Chondrocyte (in vitro differentiated cells): Measurements from ENCODE around the gene PLCH2. TPM values are rescaled to one million over a fixed set of nuclear protein-coding genes. Genes with fewer than 3 reads are reported as not detected.

Experiments
- DNase-seq: peaks from one replicate; pipeline ENCODE4 v3.0.0; 2021; ENCODE audit warnings: mixed read lengths, low spot score
- H3K27ac Mint-ChIP-seq: one replicate; pipeline ENCODE4 v1.8.0; 2021; ENCODE audit warnings: mild to moderate bottlenecking, moderate library complexity, mixed read lengths; ENCODE audit not compliant: unreplicated experiment
- H3K27me3 Mint-ChIP-seq: 2 replicates; pipeline ENCODE4 v1.8.0; 2021; ENCODE audit warnings: low read depth, mixed read lengths
- H3K36me3 Mint-ChIP-seq: 2 replicates; pipeline ENCODE4 v1.8.0; 2021; ENCODE audit warnings: low read depth, mixed read lengths
- H3K4me1 Mint-ChIP-seq: 2 replicates; pipeline ENCODE4 v1.8.0; 2021; ENCODE audit warnings: low read depth, mild to moderate bottlenecking, mixed read lengths
- H3K4me3 Mint-ChIP-seq: one replicate; pipeline ENCODE4 v1.8.0; 2021; ENCODE audit warnings: mild to moderate bottlenecking, moderate library complexity, mixed read lengths; ENCODE audit not compliant: unreplicated experiment
- H3K9me3 Mint-ChIP-seq: 2 replicates; pipeline ENCODE4 v1.8.0; 2021; ENCODE audit warnings: low read depth, mixed read lengths
- total RNA-seq: library from RNA; stranded (reverse); gene quantifications from 3 replicates; pipeline ENCODE4 v1.2.1, GENCODE V29; 2021
- TF ChIP-seq, protein P1 (sequence below): fragments of 200-600 bp; sonication (generic); IDR thresholded peaks from 2 replicates; pipeline ENCODE4 v1.5.0; 2021; ENCODE audit warnings: antibody characterized with exemption, mild to moderate bottlenecking, moderate library complexity

The PLCH2 gene
- total RNA-seq, 1 donor from 2014 or later: 2.4 TPM

DNA sequence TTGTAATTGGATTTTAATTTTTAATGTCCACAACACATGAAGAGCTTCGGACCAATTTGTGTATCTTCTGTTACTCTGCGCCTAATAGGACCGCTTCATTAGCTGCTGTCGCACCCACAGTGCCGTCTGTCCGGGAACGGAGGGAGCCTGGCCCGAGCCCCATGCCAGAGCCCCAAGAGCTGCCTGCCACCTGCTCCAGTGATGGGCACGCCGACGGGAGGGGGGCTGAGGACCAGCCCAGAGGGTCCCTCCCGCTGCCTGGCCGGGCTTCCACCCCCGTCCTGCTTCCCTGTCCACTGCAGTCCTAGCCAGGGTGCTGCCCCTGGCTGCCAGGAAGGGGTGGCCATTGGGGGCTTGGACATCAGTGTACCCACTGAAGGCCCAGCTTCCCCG, 30.3 kb upstream of the PLCH2 start:
- TF ChIP-seq, protein P1, sequence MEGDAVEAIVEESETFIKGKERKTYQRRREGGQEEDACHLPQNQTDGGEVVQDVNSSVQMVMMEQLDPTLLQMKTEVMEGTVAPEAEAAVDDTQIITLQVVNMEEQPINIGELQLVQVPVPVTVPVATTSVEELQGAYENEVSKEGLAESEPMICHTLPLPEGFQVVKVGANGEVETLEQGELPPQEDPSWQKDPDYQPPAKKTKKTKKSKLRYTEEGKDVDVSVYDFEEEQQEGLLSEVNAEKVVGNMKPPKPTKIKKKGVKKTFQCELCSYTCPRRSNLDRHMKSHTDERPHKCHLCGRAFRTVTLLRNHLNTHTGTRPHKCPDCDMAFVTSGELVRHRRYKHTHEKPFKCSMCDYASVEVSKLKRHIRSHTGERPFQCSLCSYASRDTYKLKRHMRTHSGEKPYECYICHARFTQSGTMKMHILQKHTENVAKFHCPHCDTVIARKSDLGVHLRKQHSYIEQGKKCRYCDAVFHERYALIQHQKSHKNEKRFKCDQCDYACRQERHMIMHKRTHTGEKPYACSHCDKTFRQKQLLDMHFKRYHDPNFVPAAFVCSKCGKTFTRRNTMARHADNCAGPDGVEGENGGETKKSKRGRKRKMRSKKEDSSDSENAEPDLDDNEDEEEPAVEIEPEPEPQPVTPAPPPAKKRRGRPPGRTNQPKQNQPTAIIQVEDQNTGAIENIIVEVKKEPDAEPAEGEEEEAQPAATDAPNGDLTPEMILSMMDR: no peak
- Mint-ChIP-seq H3K4me1 (peaks cover 35% of the 10 kb centered on the region), H3K4me3 (no peak overlapping the region), H3K27me3 (no peaks in the 10 kb centered on the region), H3K36me3 (no peaks in the 10 kb centered on the region), H3K9me3 (no peaks in the 10 kb centered on the region), H3K27ac (no peak overlapping the region)
- DNase-seq: no peak

DNA sequence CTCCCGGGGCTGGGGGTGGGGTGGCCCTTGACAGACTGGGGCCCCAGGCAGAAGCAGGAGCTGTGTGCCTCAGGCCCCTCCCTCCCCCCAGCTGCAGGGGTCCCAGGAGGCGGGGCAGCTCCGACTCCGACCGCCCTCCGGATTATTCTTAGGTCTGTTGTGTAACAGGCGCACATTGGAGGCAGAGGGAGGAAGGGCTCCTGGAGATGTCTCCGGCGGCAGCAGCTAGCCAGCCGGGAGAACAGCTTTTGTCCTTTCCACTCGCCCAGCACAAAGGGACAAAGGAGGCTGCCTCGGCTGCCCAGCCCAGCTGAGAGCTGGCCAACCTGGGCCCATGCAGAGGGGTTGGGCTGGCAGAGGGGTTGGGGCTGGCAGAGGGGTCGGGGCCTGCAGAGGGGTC, 29.7 kb upstream of the PLCH2 start:
- Mint-ChIP-seq H3K27me3 (no peaks in the 10 kb centered on the region), H3K4me1 (peaks cover 41% of the 10 kb centered on the region), H3K27ac (no peak overlapping the region), H3K9me3 (no peaks in the 10 kb centered on the region), H3K4me3 (no peak overlapping the region), H3K36me3 (no peaks in the 10 kb centered on the region)
- TF ChIP-seq, protein P1: no peak
- no peak for DNase-seq

DNA sequence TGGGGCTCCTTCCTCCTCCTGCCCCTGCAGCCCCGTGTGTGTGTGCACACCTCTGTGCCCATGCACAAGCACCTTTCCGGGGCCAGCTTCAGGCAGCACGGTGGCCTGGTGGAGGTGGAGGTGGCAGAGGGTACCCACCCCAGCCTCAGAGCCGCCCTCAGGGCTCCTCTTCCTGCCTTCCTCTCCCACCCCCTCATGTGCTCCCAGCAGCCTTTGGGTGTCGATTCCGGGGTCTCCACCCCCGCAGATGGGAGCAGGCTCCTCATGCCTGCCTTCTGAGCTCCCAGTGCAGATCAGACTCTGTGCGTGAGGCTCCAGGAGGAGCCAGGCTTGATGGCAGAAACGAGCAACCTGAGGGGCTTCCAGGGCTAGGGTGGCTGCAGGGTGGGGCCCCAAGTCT, 29.2 kb upstream of the PLCH2 start:
- Mint-ChIP-seq H3K27ac (no peak overlapping the region), H3K27me3 (no peaks in the 10 kb centered on the region), H3K4me3 (no peak overlapping the region), H3K36me3 (no peaks in the 10 kb centered on the region), H3K4me1 (peaks cover 44% of the 10 kb centered on the region), H3K9me3 (no peaks in the 10 kb centered on the region)
- DNase-seq: no peak
- TF ChIP-seq, protein P1: no peak

DNA sequence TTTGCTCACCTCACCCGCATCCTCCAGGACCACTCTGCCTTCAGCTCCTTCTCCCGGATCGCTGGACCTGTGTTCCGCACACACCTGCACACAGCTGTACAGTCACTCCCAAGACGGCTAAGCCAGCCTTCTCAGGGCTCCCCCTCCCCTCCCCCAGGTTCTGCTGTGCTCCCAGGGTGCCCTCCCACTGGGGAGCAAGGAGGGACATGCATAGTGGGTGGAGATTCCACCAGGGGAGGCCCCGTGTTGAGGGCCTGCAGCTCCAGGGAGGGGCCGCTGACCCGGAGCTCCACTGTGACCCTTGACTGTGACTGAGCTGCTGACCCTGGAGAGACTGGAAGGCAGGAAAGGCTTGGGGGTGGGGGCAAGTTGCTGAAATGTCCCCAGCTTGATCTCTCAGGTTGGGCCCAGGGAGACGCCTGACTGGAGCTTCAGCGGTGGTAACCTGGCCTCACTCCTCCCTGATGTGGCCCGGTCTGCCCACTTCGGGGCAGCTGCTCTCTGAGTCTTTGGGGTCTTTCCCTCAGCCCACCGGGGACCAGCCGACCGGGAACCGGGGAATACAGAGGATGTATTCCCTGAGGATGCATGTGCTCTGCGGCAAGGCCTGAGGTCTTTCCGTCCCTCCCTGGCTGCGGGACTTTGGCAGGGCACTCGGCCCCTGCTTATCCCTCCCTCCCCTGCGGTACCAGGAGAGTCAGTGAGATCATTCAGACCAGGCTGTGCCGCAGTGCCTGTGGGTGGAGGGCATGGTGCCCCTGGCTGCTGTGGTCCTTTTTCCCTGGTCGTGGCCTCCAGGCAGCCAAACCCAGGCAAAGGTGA, 28.6 kb upstream of the PLCH2 start:
- Mint-ChIP-seq H3K36me3 (no peaks in the 10 kb centered on the region), H3K27ac (peak overlapping the region; percentile 74), H3K4me1 (peaks cover 49% of the 10 kb centered on the region), H3K27me3 (no peaks in the 10 kb centered on the region), H3K4me3 (no peak overlapping the region), H3K9me3 (no peaks in the 10 kb centered on the region)
- TF ChIP-seq, protein P1: no peak
- DNase-seq: no peak

DNA sequence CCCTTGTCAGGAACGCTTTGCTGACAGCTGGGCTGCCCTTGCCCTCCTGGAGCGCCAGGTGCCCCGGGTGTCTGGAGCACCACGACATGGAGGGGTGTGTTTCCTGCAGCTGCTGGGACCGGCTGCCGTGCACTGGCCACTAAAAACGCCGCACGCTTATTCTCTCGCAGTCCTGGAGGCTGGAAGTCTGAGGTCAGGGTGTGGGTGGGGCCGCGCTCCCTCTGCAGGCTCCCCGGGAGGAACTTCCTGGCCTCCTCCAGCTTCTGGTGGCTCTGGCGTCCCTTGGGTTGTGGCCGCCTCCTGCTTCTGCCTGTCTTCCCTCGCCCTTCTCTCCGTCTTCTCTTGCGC, 28.0 kb upstream of the PLCH2 start:
- DNase-seq: no peak
- Mint-ChIP-seq H3K4me1 (peaks cover 55% of the 10 kb centered on the region), H3K36me3 (no peaks in the 10 kb centered on the region), H3K27me3 (no peaks in the 10 kb centered on the region), H3K27ac (peak overlapping the region; percentile 74), H3K9me3 (no peaks in the 10 kb centered on the region), H3K4me3 (no peak overlapping the region)
- TF ChIP-seq, protein P1: peak; percentile 17
